Activated naive CD4-positive, alpha-beta T cell (primary cell): Measurements from ENCODE around the gene FGA.

Experiments used
- DNase-seq, 4 experiments: peaks; one replicate each; lab custom pipeline; 2025; lab: John Stamatoyannopoulos, UW

Gene FGA

DNA sequence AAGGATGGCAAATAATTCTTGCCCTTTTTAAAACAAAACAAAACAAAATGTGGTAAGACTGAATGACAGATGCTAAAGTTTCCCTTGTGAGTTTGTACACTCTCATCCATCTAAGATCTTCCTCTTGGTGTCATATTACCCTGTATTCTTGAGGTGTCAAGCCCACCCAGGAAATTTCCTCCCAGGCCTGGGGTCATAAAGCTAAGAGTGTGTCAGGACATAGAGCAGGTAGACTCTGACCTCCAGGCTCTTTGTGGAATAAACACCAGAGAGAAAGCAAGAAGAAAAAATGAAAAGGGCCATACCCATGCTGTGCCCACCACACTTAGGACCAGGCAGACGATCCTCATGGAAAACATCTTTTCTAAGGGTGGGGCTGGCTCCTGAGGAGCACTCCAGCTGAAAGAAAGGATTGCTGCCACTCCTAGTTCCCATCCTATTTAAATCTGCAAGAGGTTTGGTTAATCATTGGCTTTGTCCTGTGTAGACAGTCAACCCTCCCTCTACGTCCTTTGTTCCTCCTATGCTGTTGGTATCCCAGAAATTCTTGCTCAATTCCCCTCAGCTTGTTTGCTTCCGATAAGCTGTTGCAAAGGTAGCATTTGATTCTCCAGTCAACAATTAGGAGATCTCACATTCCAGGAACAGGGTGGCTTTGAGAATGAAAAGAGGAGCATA lies at the start of gene FGA:
Gene FGA, minus strand, starts transcription at position 414 of the 678 bp plus-strand sequence. Its CDS starts 55 bp downstream, at position 359.
- DNase-seq = no peak

DNA sequence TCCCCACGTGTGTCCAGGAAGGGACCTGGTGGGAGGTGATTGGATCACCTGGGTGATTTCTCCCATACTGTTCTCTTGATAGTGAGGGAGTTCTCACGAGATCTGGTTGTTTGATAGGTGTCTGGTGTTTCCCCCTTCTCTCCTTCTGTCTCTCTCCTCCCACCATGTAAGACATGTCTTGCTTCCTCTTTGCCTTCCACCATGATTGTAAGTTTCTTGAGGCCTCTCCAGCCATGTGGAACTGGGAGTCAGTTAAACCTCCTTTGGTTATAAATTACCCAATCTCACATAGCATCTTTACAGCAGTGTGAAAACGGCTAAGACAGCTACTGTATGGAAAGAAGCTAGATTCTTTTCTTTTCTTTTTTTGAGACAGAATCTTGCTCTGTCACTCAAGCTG lies 43.5 kb upstream of the FGA start:
- no peak for DNase-seq

DNA sequence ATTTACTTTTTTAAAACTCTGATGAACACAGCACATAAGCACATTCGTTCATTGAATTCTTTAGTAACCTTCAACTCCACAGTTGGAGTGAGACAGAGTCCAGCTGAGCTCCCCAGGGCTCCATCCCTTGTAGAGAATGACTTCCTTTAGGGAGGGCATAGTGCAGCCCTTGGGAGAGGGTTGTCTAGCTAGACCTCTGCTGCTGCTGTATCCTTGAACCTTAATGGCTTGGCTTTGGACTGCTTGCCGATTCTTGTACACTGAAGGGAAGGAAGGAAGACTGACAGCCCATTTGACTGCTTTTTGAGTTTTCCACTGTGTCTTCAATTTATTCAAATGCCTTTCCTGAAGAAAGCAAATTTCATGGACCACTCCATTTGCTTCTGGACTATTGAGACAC lies 41.3 kb upstream of the FGA start:
- no peak for DNase-seq

DNA sequence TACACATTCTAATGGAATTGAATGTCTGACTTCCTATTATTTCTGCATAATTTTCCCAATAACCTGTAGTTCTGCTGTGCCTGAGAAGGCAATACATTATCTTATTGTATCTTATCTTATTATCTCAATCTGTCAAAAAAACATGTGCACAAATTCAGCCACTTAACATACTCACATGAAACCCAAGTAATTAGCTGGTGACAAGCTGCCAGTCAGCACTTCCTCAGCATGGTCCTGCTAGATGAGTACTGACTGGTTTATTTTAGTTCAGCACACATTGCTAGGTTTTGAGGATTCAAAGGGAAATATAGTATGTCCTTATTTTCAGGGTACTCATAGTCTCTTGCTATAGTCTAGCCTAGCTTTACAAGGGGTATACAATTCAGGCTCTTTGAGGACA lies 39.8 kb upstream of the FGA start:
- no peak for DNase-seq

DNA sequence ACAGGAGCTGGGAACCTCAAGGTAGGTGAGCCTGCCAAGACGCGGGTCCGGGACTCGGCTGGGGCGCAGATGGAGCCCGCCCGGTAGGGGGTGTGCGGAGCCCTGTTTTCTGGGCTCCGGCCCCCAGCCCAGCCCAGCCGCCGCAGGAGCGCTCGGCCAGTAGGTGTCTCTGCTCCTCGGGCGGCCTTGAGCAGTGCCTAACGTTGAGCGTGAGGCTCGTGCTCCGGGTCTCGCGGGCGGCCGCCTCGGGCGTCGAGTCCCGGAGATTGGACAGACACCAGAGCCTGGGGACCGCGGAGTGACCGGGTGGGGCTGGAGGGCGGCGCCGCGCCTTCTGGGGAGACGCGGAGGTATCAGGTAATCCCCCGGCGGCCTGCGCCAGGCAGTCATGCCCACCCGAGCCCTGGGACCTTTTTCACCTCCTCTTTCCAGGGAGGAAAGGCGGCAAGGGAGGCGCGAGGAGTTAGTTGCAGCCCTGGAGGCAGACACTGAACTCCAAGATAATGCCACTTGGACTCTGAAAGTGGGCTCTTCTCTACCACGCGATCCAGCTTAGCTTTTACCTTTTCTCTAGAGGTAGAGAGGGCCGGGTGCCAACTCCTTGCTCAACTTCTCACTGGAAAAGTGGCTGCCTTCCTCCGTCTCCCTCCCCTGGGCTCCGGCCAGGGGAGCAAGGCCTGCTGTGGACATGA lies 36.4 kb upstream of the FGA start:
- peak in 3 of 4 experiments; percentile 0 to 32 (median 5) for DNase-seq

DNA sequence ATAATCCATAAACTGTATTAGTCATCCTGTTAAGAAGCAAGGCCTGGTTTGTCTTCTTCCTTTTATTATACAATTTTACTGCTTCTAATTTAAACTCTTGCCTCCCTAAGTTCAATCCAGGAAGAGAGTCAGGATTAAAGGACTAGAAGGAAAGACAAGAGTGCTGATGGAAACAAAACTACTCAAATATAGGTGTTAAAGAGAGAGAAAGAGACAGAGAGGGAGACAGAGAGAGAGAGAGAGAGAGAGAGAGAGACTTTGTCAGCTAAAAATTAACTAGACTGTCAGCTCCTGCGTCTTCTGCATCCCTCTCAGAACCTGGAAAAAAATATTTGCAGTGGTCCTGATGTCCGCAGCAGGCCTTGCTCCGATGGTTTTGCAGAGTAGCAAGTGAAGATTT lies 35.4 kb upstream of the FGA start:
- no peak for DNase-seq

DNA sequence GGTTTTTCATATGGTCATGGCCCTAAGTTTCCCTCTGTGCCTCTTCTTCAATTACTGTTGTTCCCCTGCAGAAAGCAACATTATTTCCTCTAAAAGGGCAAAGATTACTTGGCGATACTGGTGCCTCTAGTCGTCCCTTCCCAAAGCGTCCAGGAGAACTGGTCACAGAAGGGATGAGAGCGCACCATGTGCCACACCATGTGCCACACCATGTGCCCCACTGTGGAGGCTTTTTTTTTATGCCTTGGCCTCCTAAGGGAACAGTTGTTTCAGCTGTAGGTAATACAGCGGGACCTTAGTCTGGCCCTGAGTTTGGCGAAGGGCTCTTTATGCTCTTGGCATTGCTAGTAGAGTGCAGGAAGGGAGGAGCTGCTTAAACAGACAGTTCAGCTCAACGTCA lies 33.5 kb upstream of the FGA start:
- DNase-seq = no peak

DNA sequence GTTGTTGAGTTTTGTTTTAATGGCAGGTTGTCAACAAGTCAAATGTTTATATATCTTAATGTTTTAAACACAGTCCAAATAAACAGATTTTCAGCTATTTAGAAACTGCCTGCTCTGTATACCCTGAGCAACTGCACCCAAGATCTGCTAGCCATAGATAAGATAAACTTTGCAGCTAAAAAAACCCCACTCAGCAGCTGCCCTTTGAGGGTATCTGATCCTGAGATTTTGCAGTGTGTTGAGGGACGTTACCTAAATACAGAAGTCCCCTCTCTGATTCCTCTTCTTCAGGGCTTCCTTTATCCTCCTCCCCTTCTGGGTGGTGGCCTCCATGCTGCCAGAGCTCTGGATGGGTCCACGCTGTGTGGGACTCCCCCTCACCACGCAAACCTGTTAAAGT lies 32.9 kb upstream of the FGA start:
- no peak for DNase-seq

DNA sequence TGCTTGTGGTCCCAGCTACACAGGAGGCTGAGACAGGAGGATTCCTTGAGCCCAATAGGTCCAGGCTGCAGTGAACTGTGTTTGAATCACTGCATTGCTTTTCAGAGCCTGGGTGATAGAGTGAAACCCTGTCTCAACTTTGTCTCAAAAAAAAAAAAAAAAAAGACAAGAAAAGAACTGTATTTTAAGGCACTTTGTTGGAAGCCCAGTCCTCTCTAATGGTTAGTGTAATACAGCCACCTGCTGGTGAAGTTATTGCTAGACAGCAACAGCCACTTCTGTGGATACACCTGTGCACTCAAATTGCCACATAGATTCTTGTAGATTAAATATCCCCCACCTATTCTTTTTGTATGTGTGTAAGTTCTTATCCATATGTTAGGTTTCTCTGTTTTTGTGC lies 32.1 kb upstream of the FGA start:
- no peak for DNase-seq

DNA sequence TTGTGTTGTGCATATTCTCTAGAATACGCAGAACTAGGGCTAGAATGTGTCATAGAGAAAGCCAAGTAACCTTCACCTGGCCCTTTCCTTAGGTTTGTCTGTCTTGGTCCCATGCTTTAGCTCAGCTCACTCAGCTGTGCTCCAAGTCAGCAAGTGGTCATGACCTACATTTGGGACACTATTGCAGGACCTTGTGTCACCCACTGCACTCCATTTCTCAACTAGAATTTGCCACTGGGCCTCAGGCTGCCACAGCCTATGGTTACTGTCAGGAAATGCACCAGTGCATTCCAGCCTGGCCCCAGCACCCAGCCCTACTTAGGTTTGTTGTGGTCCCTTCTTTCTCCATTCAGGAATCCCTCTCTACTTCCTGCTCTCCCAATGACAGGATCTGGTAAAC lies 29.6 kb upstream of the FGA start:
- DNase-seq = no peak

DNA sequence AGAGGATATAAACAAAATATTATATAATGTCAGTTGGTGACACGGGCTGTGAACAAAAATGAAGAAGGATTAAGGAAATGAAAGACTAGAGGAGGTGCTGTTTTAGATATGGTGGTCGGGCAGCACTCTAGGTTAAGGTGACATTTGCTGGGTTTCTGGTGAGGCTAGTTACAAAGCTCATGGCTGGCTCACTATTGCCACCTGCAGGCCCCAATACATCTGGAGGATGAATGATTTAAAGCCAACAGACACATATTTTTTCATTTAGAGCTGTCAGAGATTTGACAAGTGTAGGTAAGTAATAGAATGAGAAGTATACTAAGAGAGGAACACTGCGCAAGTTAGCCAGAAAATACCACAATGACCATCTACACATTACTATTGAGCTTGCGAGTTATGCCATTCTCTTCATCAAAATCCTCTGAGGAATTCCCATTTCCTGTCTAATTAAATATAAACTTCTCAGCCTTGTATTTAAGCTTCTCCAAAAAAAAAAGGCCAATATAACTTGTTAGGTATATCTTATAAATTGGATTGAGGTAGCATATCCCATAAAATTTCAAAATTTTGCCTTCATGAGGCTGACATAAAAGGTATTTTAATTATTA lies 28.3 kb upstream of the FGA start:
- peak in 1 of 4 experiments; percentile 22 for DNase-seq

DNA sequence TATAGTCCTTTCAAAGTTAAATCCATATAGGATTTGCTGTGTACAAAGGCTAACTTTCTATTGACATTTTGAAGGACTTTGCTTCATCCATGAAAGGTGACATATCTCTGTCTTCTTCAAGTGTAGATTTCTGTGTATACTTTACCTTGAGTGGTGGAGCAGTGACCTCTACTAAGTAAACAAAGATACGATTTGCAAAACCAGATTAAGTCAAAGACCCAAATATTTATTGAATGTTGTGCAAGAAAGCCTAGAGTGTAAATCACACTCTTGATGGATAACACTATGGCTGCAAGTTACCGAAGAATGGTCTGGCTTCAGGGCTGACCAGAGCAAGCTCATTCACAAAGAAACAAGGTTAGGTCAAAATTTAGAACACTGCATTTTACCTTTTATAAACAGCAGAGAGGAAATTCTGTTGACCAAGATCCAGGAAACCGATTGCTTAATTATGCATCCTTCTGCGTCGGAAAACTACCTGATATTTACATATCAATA lies 27.3 kb upstream of the FGA start:
- no peak for DNase-seq

DNA sequence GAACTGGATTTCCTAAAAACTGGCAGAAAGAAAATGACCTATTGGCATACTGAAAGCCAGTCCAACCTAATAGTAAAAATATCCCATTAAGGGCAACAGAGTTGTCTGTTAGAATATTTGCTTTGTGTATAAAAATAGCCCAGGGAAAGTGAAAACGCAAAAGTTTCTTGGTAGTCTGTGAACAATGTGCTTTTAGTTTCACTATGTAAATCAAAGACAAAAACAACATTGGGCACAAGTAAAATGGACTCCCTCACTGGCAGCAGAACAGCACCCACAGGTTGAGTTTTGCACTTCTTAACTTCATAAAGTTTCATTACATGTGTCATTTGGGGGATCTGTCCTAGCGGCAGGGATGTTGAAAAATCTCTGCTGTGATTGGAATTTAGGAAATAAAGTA lies 26.2 kb upstream of the FGA start:
- DNase-seq = no peak

DNA sequence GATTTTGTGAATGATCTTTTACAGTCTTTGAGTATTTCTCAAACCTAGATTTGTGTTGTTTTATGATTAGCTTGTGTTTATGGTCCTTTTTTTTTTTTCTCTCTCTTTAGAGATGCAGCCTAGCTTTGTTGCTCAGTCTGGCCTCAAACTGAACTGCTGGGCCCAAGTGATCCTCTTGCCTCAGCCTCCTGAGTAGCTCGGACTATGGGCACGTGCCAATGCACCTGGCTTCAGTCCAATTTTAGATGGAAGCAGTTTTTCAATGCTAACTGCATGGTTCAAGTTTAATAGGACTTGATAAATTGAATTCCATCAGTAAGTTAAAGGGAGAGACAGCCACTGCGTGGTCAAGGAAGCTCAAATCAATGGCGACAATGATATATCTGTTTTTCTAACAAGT lies 25.7 kb upstream of the FGA start:
- no peak for DNase-seq

DNA sequence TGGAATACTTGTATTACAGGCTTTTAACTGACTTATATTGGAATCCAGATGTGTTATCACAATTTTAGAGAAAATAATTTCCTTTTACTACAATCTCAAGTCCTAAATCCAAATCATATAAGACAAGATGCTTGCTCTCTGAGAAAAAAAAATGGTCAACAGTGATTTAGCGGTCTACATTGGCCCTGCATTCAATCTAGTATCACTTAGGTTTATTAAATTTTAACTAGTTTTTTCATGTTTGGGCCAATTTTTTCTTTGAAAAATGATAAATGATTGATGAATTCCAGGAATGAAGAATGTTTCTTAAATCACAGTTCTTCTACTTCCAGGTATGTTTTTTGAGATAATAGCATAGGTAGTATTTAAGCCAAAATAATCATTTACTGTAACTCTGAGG lies 24.7 kb upstream of the FGA start:
- DNase-seq = no peak

DNA sequence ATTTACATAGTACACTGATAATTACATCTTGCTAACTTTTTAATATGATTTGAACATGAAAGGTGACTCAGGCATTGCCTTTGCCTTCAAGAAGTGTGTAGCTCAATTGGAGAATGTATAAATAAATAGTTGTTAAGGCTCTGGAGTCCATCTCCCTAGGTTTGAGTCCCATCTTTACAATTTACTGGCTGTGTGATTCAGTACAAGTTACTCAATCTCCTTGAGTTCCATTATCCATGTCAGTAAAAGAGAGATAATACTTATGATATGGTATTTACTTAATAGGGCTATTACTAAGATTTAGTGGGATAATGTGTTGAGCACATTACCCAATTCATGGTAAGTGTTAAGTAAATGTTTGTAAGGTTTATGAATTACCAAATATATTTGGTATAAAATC lies 23.8 kb upstream of the FGA start:
- no peak for DNase-seq

DNA sequence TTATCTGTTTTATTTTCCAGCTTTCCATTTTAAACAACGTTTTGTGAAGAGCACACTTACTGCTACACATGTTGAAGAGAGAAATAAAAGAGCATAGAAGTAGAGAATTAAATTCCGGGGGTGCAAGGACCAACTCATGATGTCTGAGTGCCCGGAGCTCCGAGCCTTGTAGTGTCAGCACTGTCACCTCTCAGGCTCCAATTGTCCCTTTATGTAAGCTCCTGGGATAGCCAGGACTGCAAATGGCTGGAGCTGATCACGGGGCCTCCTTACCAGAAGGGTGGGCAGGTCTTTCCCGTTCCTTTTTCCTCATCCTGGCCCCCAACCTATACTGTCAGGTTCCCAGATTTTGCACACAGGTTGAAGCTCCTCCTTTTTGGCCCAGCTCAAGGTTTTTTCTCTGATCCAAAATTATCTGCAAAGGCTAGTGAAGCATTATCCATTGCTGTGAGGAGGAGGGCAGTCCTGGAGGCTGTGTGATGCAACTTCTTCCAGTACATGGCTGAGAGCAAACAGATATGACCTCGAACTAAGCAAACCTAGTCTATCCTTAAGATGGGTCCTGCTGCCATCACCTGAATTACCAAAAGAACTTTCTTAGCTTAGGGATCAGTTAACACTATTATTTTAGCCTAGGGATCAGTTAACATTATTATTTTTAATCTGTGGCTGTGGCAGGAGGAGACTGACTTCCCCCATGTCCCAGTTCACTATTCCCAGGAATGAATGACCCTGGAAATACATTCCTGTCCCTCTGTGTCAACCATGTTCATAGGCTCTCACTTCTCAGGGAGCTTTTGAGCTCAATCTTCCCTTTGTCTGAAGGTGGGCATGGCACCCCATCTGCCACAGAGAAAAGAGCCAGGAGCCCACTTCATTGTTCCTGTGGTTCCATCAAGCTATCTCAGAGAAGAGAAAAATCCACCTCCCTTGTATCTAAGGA lies 22.2 kb upstream of the FGA start, which contains the start of gene FGG:
Gene FGG, minus strand, starts transcription at position 185 of the 943 bp plus-strand sequence. Its CDS starts 47 bp downstream, at position 138.
- DNase-seq = no peak

DNA sequence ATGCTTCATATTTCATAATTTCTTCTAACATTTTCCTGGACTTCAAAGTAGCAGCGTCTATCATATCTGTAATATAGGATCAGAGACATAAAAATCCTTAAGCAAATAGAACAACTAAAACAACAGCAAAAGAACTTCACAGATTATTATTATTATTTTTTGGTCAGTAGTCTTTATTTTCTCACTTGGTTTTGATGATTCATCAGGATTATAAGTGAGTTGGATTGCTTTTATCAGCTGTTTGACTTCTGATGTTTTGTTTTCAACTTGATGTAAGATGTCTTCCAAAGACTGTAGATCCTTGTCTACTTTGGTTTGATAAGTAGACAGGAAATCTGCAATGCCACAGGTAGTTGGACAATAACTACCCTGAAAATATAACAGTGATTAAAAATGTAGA lies 21.3 kb upstream of the FGA start:
- DNase-seq = no peak

DNA sequence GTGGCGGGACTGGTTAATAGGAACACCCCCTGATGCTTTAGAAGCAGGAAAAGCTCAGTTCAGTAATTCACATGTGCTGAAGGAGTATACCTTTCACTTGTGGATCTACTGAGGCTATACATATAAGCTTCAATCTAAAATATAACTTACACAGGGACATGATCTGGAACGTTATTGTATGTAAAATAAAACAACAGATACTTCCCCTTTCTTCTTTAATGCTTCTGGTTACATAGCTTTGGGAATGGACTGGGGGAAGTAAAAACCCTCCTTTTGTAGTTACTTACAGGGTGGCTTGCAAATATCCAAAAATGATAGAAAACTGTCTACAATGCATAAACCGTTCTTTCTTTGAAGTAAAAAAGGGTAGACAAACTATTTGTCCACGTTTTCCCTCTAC lies 20.0 kb upstream of the FGA start:
- no peak for DNase-seq

DNA sequence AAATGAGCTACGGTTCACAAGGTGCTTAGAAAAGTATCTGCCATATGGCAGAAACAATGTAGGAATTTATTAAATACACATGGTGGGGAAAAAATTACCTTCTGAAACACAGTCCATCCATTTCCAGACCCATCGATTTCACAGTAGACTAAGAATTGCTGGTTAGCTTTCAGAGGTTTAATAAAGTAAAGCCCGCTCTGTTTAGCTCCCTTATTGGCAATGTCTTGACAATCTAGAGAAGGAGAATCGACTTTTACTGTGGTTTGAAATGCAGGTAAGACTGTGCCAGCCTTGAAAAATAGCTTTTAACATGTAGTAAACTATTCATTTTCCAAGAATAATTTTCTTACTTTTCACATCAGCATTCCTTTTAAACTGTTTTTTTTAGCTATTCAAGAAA lies 19.0 kb upstream of the FGA start:
- DNase-seq = no peak

DNA sequence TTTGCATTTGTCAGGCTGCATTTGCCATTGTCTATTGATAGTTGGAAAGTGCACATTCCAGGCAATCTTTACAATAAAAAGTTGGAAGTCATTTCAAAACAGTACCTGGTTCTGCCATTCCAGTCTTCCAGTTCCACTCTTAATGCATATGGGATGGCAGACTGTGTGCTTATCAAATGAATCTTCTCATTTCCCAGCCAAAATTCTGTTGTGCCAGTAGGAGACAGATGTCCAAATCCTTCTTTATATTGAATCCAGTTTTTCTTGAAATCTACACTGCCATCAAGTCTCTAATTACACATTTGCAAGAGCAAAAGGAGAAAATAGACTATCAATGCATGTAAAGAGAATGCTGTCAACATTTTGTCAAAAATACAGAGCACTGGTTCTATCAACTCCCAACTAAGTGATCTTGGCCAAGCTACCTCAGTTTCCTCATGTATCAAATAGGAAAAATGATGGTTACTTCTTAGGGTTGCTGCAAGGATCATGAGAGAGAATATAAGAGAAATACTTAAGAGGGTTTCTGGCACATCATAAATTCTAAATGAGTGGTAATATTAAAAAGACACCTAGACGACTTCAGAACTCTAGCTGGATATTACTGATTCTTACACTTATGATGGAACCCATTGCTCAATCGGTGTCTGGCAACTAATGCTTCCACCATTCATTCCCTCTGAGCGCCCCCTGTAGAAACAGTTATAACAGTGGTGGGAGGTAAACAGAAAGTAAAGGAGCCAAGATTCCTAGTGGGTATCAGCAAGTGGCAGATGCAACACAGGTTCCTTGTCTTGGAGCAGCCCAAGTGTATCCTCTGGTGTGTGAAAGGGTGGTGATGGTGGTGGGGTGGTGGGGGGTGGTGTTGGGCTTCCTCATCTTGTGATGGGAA lies 18.1 kb upstream of the FGA start:
- DNase-seq = no peak
